Right cardiac atrium (tissue), 5 donors: ENCODE results near the gene TRPC4. TPM values are rescaled to one million over a fixed set of nuclear protein-coding genes. Genes with fewer than 3 reads are reported as not detected.
A peak's percentile ranks its signal among the peaks of the same experiment; 100 is the strongest.

Source experiments
- ATAC-seq, 2 donors: fragments of 200-7000 bp; cut with Tn5 transposase; one replicate each; pipeline versions ENCODE4 v1.8.0 to v1.9.1; 2020; ENCODE audit warnings: moderate library complexity in 2 of 2, mild to moderate bottlenecking in 1 of 2
- DNase-seq, 3 donors: peaks; one replicate each; pipeline ENCODE4 v3.0.0-alpha.2; 2020
- H3K27ac ChIP-seq: one replicate; pipeline ENCODE4 v1.5.1; 2013; ENCODE audit warnings: mild to moderate bottlenecking, low read length, control low read depth, moderate library complexity
- H3K27me3 ChIP-seq: one replicate; pipeline ENCODE4 v1.6.1; 2013; ENCODE audit not compliant: control insufficient read depth, insufficient read depth
- H3K4me1 ChIP-seq: one replicate; pipeline ENCODE4 v1.6.1; 2013; ENCODE audit warnings: low read length; ENCODE audit not compliant: control insufficient read depth, insufficient read depth
- H3K4me3 ChIP-seq: one replicate; pipeline ENCODE4 v1.5.1; 2013; ENCODE audit warnings: low read length, control low read depth
- H3K9me3 ChIP-seq: one replicate; pipeline ENCODE4 v1.6.1; 2013; ENCODE audit warnings: low read length; ENCODE audit not compliant: control insufficient read depth
- WGBS: extraction: QIAGEN DNeasy Blood & Tissue Kit; methylation state at CpG from one replicate; pipeline ENCODE4 v1.1.7; 2013; 5-methylcytosine and 5-hydroxymethylcytosine counted together
- intact Hi-C, 4 donors: fragments of 100-400 bp; cut with DNase I; formaldehyde crosslinking; loops; one replicate each; pipeline versions ENCODE4 v1.11.0 to v1.14.0; 2022 to 2023
- polyA plus RNA-seq: library from polyadenylated mRNA; stranded (reverse); fragments of 200-250 nt; gene quantifications from one replicate; pipeline ENCODE4 v1.2.3, GENCODE V29; 2013
- total RNA-seq, 4 donors: library from RNA; stranded (reverse); fragmentation: NEBNext Ultra II Directional; extraction: Animal tissue kit (Norgen Biotek cat#: 25700); gene quantifications; one replicate each; pipeline ENCODE4 v1.2.1, GENCODE V29; 2021
- donor health status: healthy with polysubstance abuse.
- donor health status: DM: no; HTN: yes; CAD: no.
- donor health status: DM: no; HTN: no; CAD: no.
- donor health status: DM: no; HTN: yes; CAD: no; lungs with severe emphysema.
- donor health status: DM: yes; HTN: yes; CAD: no.

Gene TRPC4
- total and polyA plus RNA-seq, 5 donors = 1.4 to 4.6 (median 4.3) TPM

GRCh38 chr13:37632294-37632693 is 237.3 kb downstream of the TRPC4 start:
- H3K9me3 ChIP-seq = no peaks in the 10 kb centered on the region
- 65% methylated on average over 5 of the region's 5 CpGs for WGBS
- H3K4me3 ChIP-seq = no peak overlapping the region
- no peaks in the 10 kb centered on the region for H3K4me1 ChIP-seq
- no peak for DNase-seq
- H3K27me3 ChIP-seq = no peaks in the 10 kb centered on the region
- no peak overlapping the region for H3K27ac ChIP-seq
- no peak for ATAC-seq
- intact Hi-C loops = no loop called here

GRCh38 chr13:37627428-37627827 is 242.1 kb downstream of the TRPC4 start:
- ATAC-seq = no peak
- no peaks in the 10 kb centered on the region for H3K9me3 ChIP-seq
- WGBS = 86% methylated on average over 4 of the region's 4 CpGs

GRCh38 chr13:37621811-37622361 is 247.7 kb downstream of the TRPC4 start:
- no peaks in the 10 kb centered on the region for H3K4me1 ChIP-seq
- no peaks in the 10 kb centered on the region for H3K27me3 ChIP-seq
- no peak overlapping the region for H3K27ac ChIP-seq
- H3K9me3 ChIP-seq = no peaks in the 10 kb centered on the region
- WGBS = 85% methylated on average over 3 of the region's 3 CpGs
- no peak overlapping the region for H3K4me3 ChIP-seq
- no peak for ATAC-seq
- intact Hi-C loops = no loop called here
- DNase-seq = no peak

More at GRCh38 chr13:37627428-37627827, 242.1 kb downstream of the TRPC4 start:
- intact Hi-C loops = no loop called here
- Histone ChIP-seq H3K27me3 (no peaks in the 10 kb centered on the region), H3K4me1 (no peaks in the 10 kb centered on the region), H3K27ac (no peak overlapping the region), H3K4me3 (no peak overlapping the region)
- no peak for DNase-seq

GRCh38 chr13:37618554-37618953 is 251.0 kb downstream of the TRPC4 start:
- WGBS = 85% methylated on average over 2 of the region's 2 CpGs
- DNase-seq (no peak), ATAC-seq (no peak)
- no peak overlapping the region for H3K4me3 ChIP-seq
- intact Hi-C loops = no loop called here
- H3K27ac ChIP-seq = no peak overlapping the region
- H3K4me1 ChIP-seq = no peaks in the 10 kb centered on the region
- no peaks in the 10 kb centered on the region for H3K27me3 ChIP-seq
- H3K9me3 ChIP-seq = no peaks in the 10 kb centered on the region

- H3K9me3 ChIP-seq = no peaks in the 10 kb centered on the region
- 64% methylated on average over 1 of the region's 1 CpG for WGBS
- intact Hi-C loops = no loop called here
- H3K27me3 ChIP-seq = no peaks in the 10 kb centered on the region
- no peak overlapping the region for H3K4me3 ChIP-seq
- DNase-seq (no peak), ATAC-seq (no peak)
- no peaks in the 10 kb centered on the region for H3K4me1 ChIP-seq
- H3K27ac ChIP-seq = no peak overlapping the region
Observed at GRCh38 chr13:37617173-37617572, 252.4 kb downstream of the TRPC4 start.

- ATAC-seq (no peak), DNase-seq (no peak)
- Histone ChIP-seq H3K27ac (no peak overlapping the region), H3K27me3 (no peaks in the 10 kb centered on the region), H3K4me3 (no peak overlapping the region), H3K4me1 (no peaks in the 10 kb centered on the region), H3K9me3 (no peaks in the 10 kb centered on the region)
- intact Hi-C loops = no loop called here
- 98% methylated on average over 1 of the region's 1 CpG for whole genome bisulfite sequencing
Observed at GRCh38 chr13:37616131-37616530, 253.4 kb downstream of the TRPC4 start.

GRCh38 chr13:37615276-37615675 is 254.3 kb downstream of the TRPC4 start:
- 85% methylated on average over 2 of the region's 2 CpGs for WGBS
- Histone ChIP-seq H3K4me3 (no peak overlapping the region), H3K9me3 (no peaks in the 10 kb centered on the region), H3K27ac (no peak overlapping the region), H3K4me1 (no peaks in the 10 kb centered on the region), H3K27me3 (no peaks in the 10 kb centered on the region)
- ATAC-seq (no peak), DNase-seq (no peak)
- intact Hi-C loops = no loop called here

GRCh38 chr13:37613638-37614037 is 255.9 kb downstream of the TRPC4 start:
- DNase-seq (no peak), ATAC-seq (no peak)
- Histone ChIP-seq H3K4me3 (no peak overlapping the region), H3K9me3 (no peaks in the 10 kb centered on the region), H3K27me3 (no peaks in the 10 kb centered on the region), H3K27ac (no peak overlapping the region), H3K4me1 (no peaks in the 10 kb centered on the region)
- intact Hi-C loops = no loop called here
- 80% methylated on average over 2 of the region's 2 CpGs for whole genome bisulfite sequencing

- ATAC-seq = no peak
- WGBS = 77% methylated on average over 3 of the region's 3 CpGs
- H3K27ac ChIP-seq = no peak overlapping the region
Observed at GRCh38 chr13:37613236-37613635, 256.3 kb downstream of the TRPC4 start.

GRCh38 chr13:37608750-37609339 is 260.7 kb downstream of the TRPC4 start:
- WGBS = 75% methylated on average over 1 of the region's 1 CpG

More at GRCh38 chr13:37613236-37613635, 256.3 kb downstream of the TRPC4 start:
- no peaks in the 10 kb centered on the region for H3K27me3 ChIP-seq
- H3K9me3 ChIP-seq = no peaks in the 10 kb centered on the region
- no peaks in the 10 kb centered on the region for H3K4me1 ChIP-seq
- no peak for DNase-seq
- intact Hi-C loops = no loop called here
- H3K4me3 ChIP-seq = no peak overlapping the region

GRCh38 chr13:37602733-37603381 is 266.7 kb downstream of the TRPC4 start:
- Histone ChIP-seq H3K27ac (no peak overlapping the region), H3K4me1 (peaks cover 1% of the 10 kb centered on the region), H3K4me3 (no peak overlapping the region), H3K9me3 (no peaks in the 10 kb centered on the region), H3K27me3 (no peaks in the 10 kb centered on the region)
- DNase-seq (no peak), ATAC-seq (peak; percentile 55 to 56)
- intact Hi-C loops = loop anchor here (2.0 to 10.0 kb wide), 4 partner anchors 494 to 528 kb away; partner anchors contain the start of gene CSNK1A1L (in 2 of the 4)
- WGBS = 57% methylated on average over 5 of the region's 5 CpGs

More at GRCh38 chr13:37608750-37609339, 260.7 kb downstream of the TRPC4 start:
- H3K27ac ChIP-seq = no peak overlapping the region
- intact Hi-C loops = loop anchor here in 3 of 4 donors (10.0 kb wide), 2 partner anchors 504 to 534 kb away; partner anchors contain the start of gene CSNK1A1L (in 1 of the 3)
- ATAC-seq (no peak), DNase-seq (no peak)
- H3K4me1 ChIP-seq = no peaks in the 10 kb centered on the region
- H3K9me3 ChIP-seq = no peaks in the 10 kb centered on the region
- H3K27me3 ChIP-seq = no peaks in the 10 kb centered on the region
- no peak overlapping the region for H3K4me3 ChIP-seq
